HepG2 (cell line): ENCODE data around the gene PPP4R1. TPM values are rescaled to one million over a fixed set of nuclear protein-coding genes. Genes with fewer than 3 reads are reported as not detected.

Experiments
- AHR ChIP-seq: IDR thresholded peaks from 2 replicates; pipeline ENCODE4 v1.6.1; 2018; ENCODE audit warnings: missing genetic modification reagents, missing compliant biosample characterization
- ARNTL ChIP-seq: sonication (generic); formaldehyde crosslinking; IDR thresholded peaks from 2 replicates; pipeline ENCODE4 v1.4.0; 2020; ENCODE audit warnings: mild to moderate bottlenecking, missing genetic modification reagents
- KAT2B ChIP-seq: fragments of 150-350 bp; IDR thresholded peaks from 2 replicates; pipeline ENCODE4 v1.6.1; 2014; ENCODE audit warnings: low read depth, low read length, borderline replicate concordance
- KDM2A ChIP-seq: sonication (generic); formaldehyde crosslinking; IDR thresholded peaks from 2 replicates; pipeline ENCODE4 v1.4.0; 2020; ENCODE audit warnings: low read depth, missing genetic modification reagents, borderline replicate concordance
- KMT2A ChIP-seq: sonication (generic); formaldehyde crosslinking; IDR thresholded peaks from 2 replicates; pipeline ENCODE4 v1.4.0; 2020; ENCODE audit warnings: missing genetic modification reagents
- MYC ChIP-seq: sonication (generic); formaldehyde crosslinking; IDR thresholded peaks from 2 replicates; pipeline ENCODE4 v1.9.0; 2021; ENCODE audit warnings: missing genetic modification reagents, borderline replicate concordance
- MYNN ChIP-seq: sonication (generic); formaldehyde crosslinking; IDR thresholded peaks from 2 replicates; pipeline ENCODE4 v1.4.0; 2020; ENCODE audit warnings: mild to moderate bottlenecking, low read depth, missing genetic modification reagents
- NFATC3 ChIP-seq: sonication (generic); formaldehyde crosslinking; IDR thresholded peaks from 2 replicates; pipeline ENCODE4 v1.5.1; 2020; ENCODE audit warnings: mild to moderate bottlenecking, missing genetic modification reagents
- PATZ1 ChIP-seq: sonication (generic); formaldehyde crosslinking; IDR thresholded peaks from 2 replicates; pipeline ENCODE4 v1.4.0; 2020; ENCODE audit warnings: missing genetic modification reagents
- RARG ChIP-seq: sonication (generic); formaldehyde crosslinking; IDR thresholded peaks from 2 replicates; pipeline ENCODE4 v1.4.0; 2020; ENCODE audit warnings: low read depth, mild to moderate bottlenecking, missing genetic modification reagents
- TARDBP ChIP-seq: sonication (generic); formaldehyde crosslinking; IDR thresholded peaks from 2 replicates; pipeline ENCODE4 v1.8.0; 2022; ENCODE audit warnings: mild to moderate bottlenecking, missing genetic modification reagents
- UBTF ChIP-seq: sonication (generic); formaldehyde crosslinking; IDR thresholded peaks from 2 replicates; pipeline ENCODE4 v1.4.0; 2020; ENCODE audit warnings: mild to moderate bottlenecking, missing genetic modification reagents
- ZFY ChIP-seq: sonication (generic); formaldehyde crosslinking; IDR thresholded peaks from 2 replicates; pipeline ENCODE4 v1.4.0; 2020; ENCODE audit warnings: missing genetic modification reagents
- ZMYM4 ChIP-seq: sonication (generic); formaldehyde crosslinking; IDR thresholded peaks from 2 replicates; pipeline ENCODE4 v1.8.1; 2023; ENCODE audit warnings: mild to moderate bottlenecking, missing genetic modification reagents
- ZNF142 ChIP-seq: sonication (generic); formaldehyde crosslinking; IDR thresholded peaks from 2 replicates; pipeline ENCODE4 v1.4.0; 2020; ENCODE audit warnings: missing genetic modification reagents
- ZNF570 ChIP-seq: sonication (generic); formaldehyde crosslinking; IDR thresholded peaks from 2 replicates; pipeline ENCODE4 v1.4.0; 2020; ENCODE audit warnings: mild to moderate bottlenecking, missing genetic modification reagents, borderline replicate concordance
- ZNF615 ChIP-seq: sonication (generic); formaldehyde crosslinking; IDR thresholded peaks from 2 replicates; pipeline ENCODE4 v1.5.0; 2020; ENCODE audit warnings: mild to moderate bottlenecking, missing genetic modification reagents, borderline replicate concordance
- ZNF883 ChIP-seq: sonication (generic); formaldehyde crosslinking; IDR thresholded peaks from 2 replicates; pipeline ENCODE4 v1.5.1; 2020; ENCODE audit warnings: mild to moderate bottlenecking, missing genetic modification reagents; ENCODE audit errors: not compliant biosample characterization
- ZSCAN20 ChIP-seq: sonication (generic); formaldehyde crosslinking; IDR thresholded peaks from 2 replicates; pipeline ENCODE4 v1.4.0; 2020; ENCODE audit warnings: missing genetic modification reagents, mild to moderate bottlenecking, borderline replicate concordance
- polyA plus RNA-seq, 8 experiments: library from polyadenylated mRNA; depleted of rRNA in 3 of 8; stranded (reverse) in 7 of 8; unstranded in 1 of 8; fragments of >200 nt; fragmentation: Illumina TruSeq in 4 of 8; extraction: Trizol in 4 of 8; gene quantifications; 2 replicates each; pipeline versions ENCODE4 v1.2.1 to v1.2.3, GENCODE V29; 2011 to 2016; ENCODE audit warnings: low read depth in 4 of 8, missing spikeins in 1 of 8, mixed read lengths in 1 of 8; ENCODE audit not compliant: insufficient read depth in 1 of 8
- total RNA-seq, 5 experiments: library from RNA; depleted of rRNA; stranded (reverse); fragments of >200 nt; fragmentation: Illumina TruSeq; extraction: Trizol; gene quantifications; 2 replicates each; pipeline ENCODE4 v1.2.3, GENCODE V29; 2016; ENCODE audit warnings: low read depth in 1 of 5

The PPP4R1 gene
- total and polyA plus RNA-seq, 2 of the 13 experiments (the other 11 are each of a cell fraction or from before 2014, with no cell fraction given), result 66.5 to 72.4 TPM

- TF ChIP-seq PATZ1 (CRISPR knock-in tag) (peak; percentile 68), MYNN (CRISPR knock-in tag) (no peak), NFATC3 (CRISPR knock-in tag) (no peak), TARDBP (peak; percentile 8; the same call in 1 of the 2 replicates), AHR (CRISPR knock-in tag) (0 out of 2 replicates have a peak, but pooled peaks have one; percentile 34), MYC (CRISPR knock-in tag) (peak; percentile 29; the same call in 1 of the 2 replicates), ARNTL (CRISPR knock-in tag) (0 out of 2 replicates have a peak, but pooled peaks have one; percentile 27), UBTF (CRISPR knock-in tag) (peak; percentile 81; the same call in 1 of the 2 replicates), KMT2A (CRISPR knock-in tag) (peak; percentile 52; the same call in 1 of the 2 replicates), ZFY (peak; percentile 82), RARG (no peak), ZNF570 (no peak), KAT2B (no peak), ZMYM4 (CRISPR knock-in tag) (peak; percentile 5; the same call in 1 of the 2 replicates), ZNF615 (CRISPR knock-in tag) (no peak), KDM2A (CRISPR knock-in tag) (peak; percentile 35; the same call in 1 of the 2 replicates), ZSCAN20 (no peak), ZNF883 (CRISPR knock-in tag) (no peak), ZNF142 (CRISPR knock-in tag) (no peak)
Observed at GRCh38 chr18:9613550-9614400, 584 bp downstream of the PPP4R1 start (continued).
